Keratinocyte (primary cell): ENCODE measurements around the gene PIAS1. TPM values are rescaled to one million over a fixed set of nuclear protein-coding genes. Genes with fewer than 3 reads are reported as not detected.

Source experiments
- DNase-seq: peaks from one replicate; pipeline ENCODE4 v3.0.0-alpha.2; 2011; ENCODE audit warnings: low read depth, missing footprints, low spot score
- FAIRE-seq: peaks from 2 replicates; lab custom pipeline; 2011; peaks lifted over from hg19 to GRCh38; lab: Jason Lieb, UNC
- H2AFZ ChIP-seq: 2 replicates; pipeline ENCODE4 v1.6.0; 2012; ENCODE audit warnings: low read length, control low read depth, inconsistent platforms; ENCODE audit not compliant: control insufficient read depth
- H3K27ac ChIP-seq: 2 replicates; pipeline ENCODE4 v1.5.1; 2011; ENCODE audit warnings: low read length; ENCODE audit not compliant: control insufficient read depth, insufficient read depth
- H3K27me3 ChIP-seq: 3 replicates; pipeline ENCODE4 v1.6.0; 2011; ENCODE audit warnings: low read length; ENCODE audit not compliant: control insufficient read depth, insufficient read depth; ENCODE audit errors: extremely low read depth
- H3K36me3 ChIP-seq, 2 experiments: 2 replicates in 1 of 2; 3 replicates in 1 of 2; pipeline ENCODE4 v1.5.1; 2011; ENCODE audit warnings: low read length in 2 of 2, mild to moderate bottlenecking in 1 of 2; ENCODE audit not compliant: control insufficient read depth in 2 of 2, insufficient read depth in 2 of 2; ENCODE audit errors: extremely low read depth in 1 of 2
- H3K4me1 ChIP-seq: 3 replicates; pipeline ENCODE4 v1.5.1; 2011; ENCODE audit warnings: low read length; ENCODE audit not compliant: control insufficient read depth, insufficient read depth; ENCODE audit errors: extremely low read depth
- H3K4me2 ChIP-seq: 3 replicates; pipeline ENCODE4 v1.6.0; 2011; ENCODE audit warnings: low read depth, low read length; ENCODE audit not compliant: control insufficient read depth, insufficient read depth; ENCODE audit errors: extremely low read depth
- H3K4me3 ChIP-seq, 3 experiments: fragments of 200-600 bp in 1 of 3; sonication (generic) in 1 of 3; 2 replicates in 2 of 3; 3 replicates in 1 of 3; pipeline ENCODE4 v1.5.1; 2011 to 2016; ENCODE audit warnings: low read length in 3 of 3, mild to moderate bottlenecking in 3 of 3, control low read depth in 2 of 3, inconsistent platforms in 1 of 3, low read depth in 1 of 3, mixed read lengths in 1 of 3, mixed run types in 1 of 3, moderate library complexity in 1 of 3; ENCODE audit not compliant: control insufficient read depth in 2 of 3, insufficient read depth in 2 of 3; ENCODE audit errors: extremely low read depth in 1 of 3
- H3K79me2 ChIP-seq: 2 replicates; pipeline ENCODE4 v1.6.0; 2012; ENCODE audit warnings: low read length; ENCODE audit not compliant: control insufficient read depth, insufficient read depth
- H3K9ac ChIP-seq: 3 replicates; pipeline ENCODE4 v1.6.0; 2011; ENCODE audit warnings: low read length; ENCODE audit not compliant: control insufficient read depth, insufficient read depth; ENCODE audit errors: extremely low read depth
- H3K9me1 ChIP-seq: 3 replicates; pipeline ENCODE4 v1.6.0; 2011; ENCODE audit warnings: low read length; ENCODE audit not compliant: control insufficient read depth, insufficient read depth; ENCODE audit errors: extremely low read depth
- H3K9me3 ChIP-seq: 2 replicates; pipeline ENCODE4 v1.5.1; 2012; ENCODE audit warnings: low read depth, low read length; ENCODE audit not compliant: control insufficient read depth
- H4K20me1 ChIP-seq: 3 replicates; pipeline ENCODE4 v1.6.0; 2011; ENCODE audit warnings: low read length; ENCODE audit not compliant: control insufficient read depth, insufficient read depth; ENCODE audit errors: extremely low read depth
- EZH2 ChIP-seq: IDR thresholded peaks from one replicate; pipeline ENCODE4 v1.6.1; 2012; ENCODE audit warnings: inconsistent platforms, mild to moderate bottlenecking, low read length, moderate library complexity
- dilution Hi-C: fragments of 300-500 bp; cut with MboI; formaldehyde crosslinking; loops from one replicate; pipeline ENCODE4 v1.7.0; 2020; ENCODE audit warnings: low sequenced_read_pairs; ENCODE audit not compliant: extremely low pct_ligation_motif_present
- polyA plus RNA-seq, 5 experiments: library from polyadenylated mRNA; depleted of rRNA in 3 of 5; stranded (reverse) in 3 of 5; stranded (forward) in 1 of 5; unstranded in 1 of 5; fragments of >200 nt; gene quantifications; 1 replicate in 1 of 5; 2 replicates in 3 of 5; 3 replicates in 1 of 5; pipeline versions ENCODE4 v1.2.1 to v1.2.3, GENCODE V29; 2011 to 2012; ENCODE audit warnings: missing spikeins in 2 of 5, low read depth in 1 of 5, low replicate concordance in 1 of 5
- TF ChIP-seq, protein P1 (sequence below), 3 experiments: IDR thresholded peaks in 1 of 3; conservative IDR thresholded peaks in 1 of 3; optimal IDR thresholded peaks in 1 of 3; 2 replicates in 2 of 3; 3 replicates in 1 of 3; pipeline versions ENCODE3 to v1.5.1; 2011; ENCODE audit warnings: low read length in 3 of 3, mild to moderate bottlenecking in 3 of 3, moderate library complexity in 2 of 3, control low read depth in 1 of 3, inconsistent platforms in 1 of 3; ENCODE audit not compliant: insufficient read depth in 2 of 3; ENCODE audit errors: extremely low read depth in 1 of 3

The PIAS1 gene
- polyA plus RNA-seq, 1 donor (not counting 4 experiments of a cell fraction or from before 2014, with no cell fraction given) = 58.2 TPM

DNA sequence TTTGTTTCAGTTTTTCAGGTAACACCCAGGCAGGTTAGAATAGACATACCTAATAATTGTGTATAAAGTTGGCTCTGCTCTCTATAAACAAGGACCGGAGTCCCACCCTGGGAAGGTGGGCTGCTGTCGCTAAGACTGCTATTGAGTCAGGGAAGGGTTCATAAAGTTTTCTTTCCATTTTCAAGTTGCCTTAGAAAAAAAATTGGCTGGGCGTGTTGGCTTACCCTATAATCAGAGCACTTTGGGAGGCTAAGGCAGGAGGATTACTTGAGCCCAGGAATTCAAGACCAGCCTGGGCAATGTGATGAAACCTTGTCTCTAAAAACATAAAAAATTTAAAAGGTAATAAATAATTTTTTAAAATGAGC, 11.3 kb upstream of the PIAS1 start:
- H3K4me3 ChIP-seq = no peak overlapping the region
- H2AFZ ChIP-seq = no peak overlapping the region
- H3K4me1 ChIP-seq = no peaks in the 10 kb centered on the region
- no peak overlapping the region for H3K27ac ChIP-seq
- TF ChIP-seq, protein P1, sequence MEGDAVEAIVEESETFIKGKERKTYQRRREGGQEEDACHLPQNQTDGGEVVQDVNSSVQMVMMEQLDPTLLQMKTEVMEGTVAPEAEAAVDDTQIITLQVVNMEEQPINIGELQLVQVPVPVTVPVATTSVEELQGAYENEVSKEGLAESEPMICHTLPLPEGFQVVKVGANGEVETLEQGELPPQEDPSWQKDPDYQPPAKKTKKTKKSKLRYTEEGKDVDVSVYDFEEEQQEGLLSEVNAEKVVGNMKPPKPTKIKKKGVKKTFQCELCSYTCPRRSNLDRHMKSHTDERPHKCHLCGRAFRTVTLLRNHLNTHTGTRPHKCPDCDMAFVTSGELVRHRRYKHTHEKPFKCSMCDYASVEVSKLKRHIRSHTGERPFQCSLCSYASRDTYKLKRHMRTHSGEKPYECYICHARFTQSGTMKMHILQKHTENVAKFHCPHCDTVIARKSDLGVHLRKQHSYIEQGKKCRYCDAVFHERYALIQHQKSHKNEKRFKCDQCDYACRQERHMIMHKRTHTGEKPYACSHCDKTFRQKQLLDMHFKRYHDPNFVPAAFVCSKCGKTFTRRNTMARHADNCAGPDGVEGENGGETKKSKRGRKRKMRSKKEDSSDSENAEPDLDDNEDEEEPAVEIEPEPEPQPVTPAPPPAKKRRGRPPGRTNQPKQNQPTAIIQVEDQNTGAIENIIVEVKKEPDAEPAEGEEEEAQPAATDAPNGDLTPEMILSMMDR (optimal IDR thresholded peaks at IDR 0.05 in 1 of 3, IDR thresholded peaks at IDR 0.05 in 1 of 3, conservative IDR thresholded peaks at IDR 0.05 in 1 of 3; ENCODE audit: extremely low read depth in 1 of 3, insufficient read depth in 2 of 3, low read length in 3 of 3) = no peak
- TF ChIP-seq EZH2 = no peak
- peaks cover 3% of the 10 kb centered on the region for H3K9me3 ChIP-seq
- FAIRE-seq = no peak
- H3K9me1 ChIP-seq = no peaks in the 10 kb centered on the region
- dilution Hi-C loops = no loop called here
- no peaks in the 10 kb centered on the region for H3K27me3 ChIP-seq
- no peaks in the 10 kb centered on the region for H3K36me3 ChIP-seq
- no peak overlapping the region for H3K9ac ChIP-seq
- H3K4me2 ChIP-seq = no peak overlapping the region
- no peak for DNase-seq
- H4K20me1 ChIP-seq = no peaks in the 10 kb centered on the region
- H3K79me2 ChIP-seq = no peaks in the 10 kb centered on the region

DNA sequence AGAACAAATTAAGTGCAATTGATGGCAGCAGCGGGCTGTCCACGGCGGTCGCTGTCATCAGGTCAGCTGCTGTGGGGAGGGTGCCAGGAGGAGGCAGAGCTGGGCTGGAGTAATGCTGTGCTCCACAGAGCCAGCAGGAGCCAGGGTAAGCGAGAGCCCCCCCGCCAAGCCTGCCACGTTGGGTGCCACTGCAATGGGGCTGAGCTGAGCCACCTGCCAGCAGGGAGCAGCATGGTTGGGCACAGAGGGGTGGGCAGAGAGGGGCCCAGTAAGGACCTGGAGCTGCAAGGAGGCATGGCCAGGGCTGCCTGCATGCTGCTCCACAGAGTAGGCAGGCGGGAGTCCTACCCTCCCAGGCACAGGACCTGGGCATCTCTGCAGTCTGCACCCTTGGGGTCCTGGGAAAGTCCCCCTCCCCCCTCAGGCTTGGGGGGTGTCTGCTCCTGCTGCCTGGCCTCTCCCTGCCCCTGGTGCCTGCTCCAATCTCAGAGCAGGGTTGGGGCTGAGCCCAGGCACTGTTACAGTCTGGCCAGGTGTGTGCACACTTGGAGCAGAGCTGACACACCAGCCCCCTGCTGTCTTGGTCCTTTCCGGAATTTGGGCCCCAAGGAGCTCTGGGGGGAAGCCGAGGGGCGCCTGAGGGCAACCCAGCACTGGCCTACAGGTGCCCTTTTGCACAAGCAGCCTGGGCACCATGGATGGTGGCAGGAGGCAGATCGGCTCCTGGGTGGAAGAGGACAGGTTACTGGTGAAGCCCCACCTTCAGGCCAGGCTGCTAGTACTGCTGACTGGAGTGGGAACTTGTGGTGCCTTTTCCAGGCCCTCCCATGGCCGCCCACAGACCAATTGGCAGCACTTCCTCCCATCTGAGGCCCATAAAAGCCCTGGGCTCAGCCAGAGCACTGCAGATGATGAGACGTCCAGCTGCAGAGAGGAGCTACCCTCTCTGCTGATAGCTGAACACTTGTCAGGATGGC, 8.5 kb upstream of the PIAS1 start:
- no peaks in the 10 kb centered on the region for H3K4me1 ChIP-seq
- dilution Hi-C loops = no loop called here
- no peaks in the 10 kb centered on the region for H3K79me2 ChIP-seq
- no peak overlapping the region for H3K4me3 ChIP-seq
- no peaks in the 10 kb centered on the region for H4K20me1 ChIP-seq
- FAIRE-seq (no peak), DNase-seq (no peak)
- H2AFZ ChIP-seq = no peak overlapping the region
- H3K9me3 ChIP-seq = no peaks in the 10 kb centered on the region
- H3K4me2 ChIP-seq = no peak overlapping the region
- no peaks in the 10 kb centered on the region for H3K36me3 ChIP-seq
- H3K9ac ChIP-seq = no peak overlapping the region
- TF ChIP-seq, protein P1 (optimal IDR thresholded peaks at IDR 0.05 in 1 of 3, IDR thresholded peaks at IDR 0.05 in 1 of 3, conservative IDR thresholded peaks at IDR 0.05 in 1 of 3; ENCODE audit: extremely low read depth in 1 of 3, insufficient read depth in 2 of 3, low read length in 3 of 3) = no peak
- no peak for TF ChIP-seq EZH2
- H3K9me1 ChIP-seq = no peaks in the 10 kb centered on the region
- H3K27me3 ChIP-seq = no peaks in the 10 kb centered on the region
- no peak overlapping the region for H3K27ac ChIP-seq
